Stimulated activated CD4-positive, alpha-beta T cell treated with anti-CD3 and anti-CD28 coated beads, Interleukin-4, amount 100 ng/mL, for 4 hours (primary cell): Measurements from ENCODE around the gene ANKRD40.
A peak's percentile ranks its signal among the peaks of the same experiment; 100 is the strongest.
"Not testable (repeated sequence)": the region's sequence is repeated elsewhere in the genome, so short reads cannot be mapped to it uniquely, and the experiment has no call there.

ENCODE experiments used
- DNase-seq, 2 experiments: peaks; one replicate each; pipeline ENCODE4 v3.0.0-alpha.2; 2020

The ANKRD40 gene, protein sequence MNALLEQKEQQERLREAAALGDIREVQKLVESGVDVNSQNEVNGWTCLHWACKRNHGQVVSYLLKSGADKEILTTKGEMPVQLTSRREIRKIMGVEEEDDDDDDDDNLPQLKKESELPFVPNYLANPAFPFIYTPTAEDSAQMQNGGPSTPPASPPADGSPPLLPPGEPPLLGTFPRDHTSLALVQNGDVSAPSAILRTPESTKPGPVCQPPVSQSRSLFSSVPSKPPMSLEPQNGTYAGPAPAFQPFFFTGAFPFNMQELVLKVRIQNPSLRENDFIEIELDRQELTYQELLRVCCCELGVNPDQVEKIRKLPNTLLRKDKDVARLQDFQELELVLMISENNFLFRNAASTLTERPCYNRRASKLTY

GRCh38 chr17:50707289-50708049 lies at the start of gene ANKRD40:
ANKRD40 (minus strand) TSS chr17:50707914; CDS start chr17:50707654, 260 bp downstream.
- peak; percentile 84 to 88 for DNase-seq

GRCh38 chr17:50754521-50754920 lies 46.8 kb upstream of the ANKRD40 start:
- DNase-seq = no peak

GRCh38 chr17:50749245-50749644 lies 41.5 kb upstream of the ANKRD40 start:
- DNase-seq = no peak

DNA sequence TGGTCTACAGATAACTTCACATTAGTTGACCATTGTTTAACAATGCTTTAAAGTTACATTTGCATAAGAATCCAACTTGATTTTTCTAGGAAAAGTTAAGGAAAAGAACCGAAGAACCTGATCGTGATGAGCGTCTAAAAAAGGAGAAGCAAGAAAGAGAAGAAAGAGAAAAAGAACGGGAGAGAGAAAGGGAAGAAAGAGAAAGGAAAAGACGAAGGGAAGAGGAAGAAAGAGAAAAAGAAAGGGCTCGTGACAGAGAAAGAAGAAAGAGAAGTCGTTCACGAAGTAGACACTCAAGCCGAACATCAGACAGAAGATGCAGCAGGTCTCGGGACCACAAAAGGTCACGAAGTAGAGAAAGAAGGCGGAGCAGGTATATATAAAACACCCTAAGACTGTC lies 37.9 kb upstream of the ANKRD40 start:
- DNase-seq = no peak

GRCh38 chr17:50739098-50739497 lies 31.4 kb upstream of the ANKRD40 start:
- DNase-seq = no peak

DNA sequence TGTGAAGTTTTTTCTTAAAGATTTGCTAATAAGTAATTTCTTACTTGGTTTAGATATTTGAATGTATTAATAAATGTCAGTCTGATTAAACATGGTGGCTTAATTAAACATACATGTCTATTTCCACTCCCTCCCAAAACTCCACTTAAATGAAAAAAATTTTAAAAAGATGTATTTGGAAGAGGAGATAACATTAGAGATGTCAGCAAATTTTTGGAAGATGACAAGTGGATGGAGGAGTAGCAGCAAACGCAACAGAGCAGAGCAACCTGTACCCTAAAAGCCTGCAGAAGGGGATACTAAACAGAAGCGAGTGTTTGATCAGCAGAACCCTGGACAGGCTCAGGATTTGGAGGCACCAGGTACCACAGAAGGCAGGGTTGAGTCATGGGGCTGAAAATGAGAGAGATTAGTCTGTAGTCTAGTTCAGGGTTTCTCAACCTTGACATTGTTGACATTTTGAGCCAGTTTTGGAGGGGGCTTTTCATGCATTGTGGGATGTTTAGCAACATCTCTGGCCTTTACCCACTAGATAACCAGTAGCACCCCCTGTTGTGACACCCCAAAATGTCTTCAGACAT lies 29.5 kb upstream of the ANKRD40 start:
- DNase-seq = no peak

- no peak for DNase-seq
Measured at GRCh38 chr17:50735287-50735686, 27.6 kb upstream of the ANKRD40 start.

DNA sequence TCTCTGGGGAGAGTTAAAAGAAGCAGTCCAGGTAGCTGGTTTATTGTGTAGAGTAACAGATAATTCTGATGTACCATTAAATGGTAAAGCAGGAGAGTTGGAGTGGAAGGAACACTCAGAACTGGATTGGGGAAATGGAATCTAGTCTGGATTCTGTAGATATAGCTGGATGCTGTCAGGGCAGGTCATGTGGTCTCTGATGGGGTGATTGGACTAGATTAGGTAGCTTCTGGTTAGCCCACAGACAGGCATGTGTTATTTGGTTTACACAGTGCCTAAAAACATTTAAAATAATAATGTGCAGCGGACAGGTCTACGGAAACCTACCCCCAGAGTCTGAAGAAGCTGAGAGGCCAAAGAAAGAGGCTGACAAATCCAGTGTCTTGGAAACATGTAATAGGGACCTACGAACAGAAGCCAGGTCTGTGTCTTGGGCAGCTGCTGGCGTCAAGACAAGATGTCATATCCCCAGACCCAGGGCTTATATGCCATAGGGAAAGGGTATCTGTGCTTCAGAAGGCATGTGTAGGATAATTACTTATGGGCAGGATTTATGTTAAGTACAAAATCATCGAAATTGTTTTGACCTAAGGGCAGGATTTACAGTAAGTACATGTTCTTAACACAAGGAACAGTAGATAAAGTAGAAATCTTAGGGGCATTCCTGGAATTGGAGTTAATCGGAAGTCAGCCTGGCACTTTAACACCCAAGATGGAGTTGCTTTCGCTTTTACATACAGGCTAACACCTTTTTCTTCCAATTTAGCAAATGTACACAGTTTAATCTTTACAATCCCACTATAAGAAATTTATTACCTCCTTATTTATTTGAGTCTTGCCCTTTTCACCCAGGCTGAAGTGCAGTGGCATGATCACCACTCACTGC lies 24.1 kb upstream of the ANKRD40 start:
- DNase-seq = no peak

- no peak for DNase-seq
Measured at GRCh38 chr17:50728881-50729765, 21.4 kb upstream of the ANKRD40 start.

DNA sequence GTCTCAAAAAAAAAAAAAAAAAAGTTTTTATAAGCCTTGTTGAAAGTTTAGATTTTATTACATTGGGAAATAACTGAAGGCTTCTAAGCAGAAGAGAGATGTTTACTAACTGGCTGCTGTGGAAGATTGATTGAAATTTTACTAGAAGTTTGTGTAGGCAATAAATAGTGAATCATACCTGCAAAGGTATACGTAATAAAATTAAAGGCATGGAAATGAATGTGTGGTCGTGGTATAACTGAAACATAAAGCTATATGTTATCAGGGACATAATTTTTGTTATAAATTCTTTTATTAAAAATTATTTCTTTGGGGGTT lies 20.4 kb upstream of the ANKRD40 start:
- DNase-seq = no peak

DNA sequence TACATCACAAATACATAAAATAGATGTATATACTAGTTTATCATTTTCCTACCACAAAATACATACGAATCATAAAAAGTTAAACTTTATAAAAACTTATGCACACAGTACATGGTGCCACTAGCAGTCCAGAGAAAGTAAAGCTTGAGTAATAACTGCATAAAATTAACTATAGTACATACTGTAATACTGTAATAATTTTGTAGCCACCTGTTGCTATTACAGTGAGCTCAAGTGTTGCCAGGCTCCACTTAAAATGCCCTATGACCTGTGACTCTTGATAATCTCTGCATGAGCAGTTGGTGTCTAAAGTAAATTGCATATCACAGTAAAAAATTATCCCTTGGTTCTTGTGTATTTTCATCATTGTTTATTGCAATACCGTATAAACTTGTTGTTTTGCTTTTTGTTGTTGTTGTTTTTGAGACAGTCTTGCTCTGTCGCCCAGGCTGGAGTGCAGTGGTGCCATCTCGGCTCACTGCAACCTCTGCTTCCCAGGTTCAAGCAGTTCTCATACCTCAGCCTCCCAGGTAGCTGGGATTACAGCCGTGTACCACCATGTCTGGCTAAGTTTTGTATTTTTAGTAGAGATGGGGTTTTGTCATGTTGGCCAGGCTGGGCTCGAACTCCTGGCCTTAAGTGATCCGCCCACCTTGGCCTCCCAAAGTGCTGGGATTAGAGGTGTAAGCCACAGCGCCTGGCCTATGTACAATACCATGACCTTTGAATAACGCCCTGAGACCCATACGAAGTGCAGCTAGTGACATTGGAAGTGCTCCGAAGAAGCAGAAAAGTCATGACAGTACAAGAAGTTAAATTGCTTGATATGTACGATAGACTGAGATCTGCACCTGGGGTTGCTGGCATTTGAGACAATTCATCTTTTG lies 18.3 kb upstream of the ANKRD40 start:
- no peak for DNase-seq

- not testable (repeated sequence) for DNase-seq
Measured at GRCh38 chr17:50724622-50725021, 16.9 kb upstream of the ANKRD40 start.

- DNase-seq = no peak
Measured at GRCh38 chr17:50722746-50723145, 15.0 kb upstream of the ANKRD40 start.

DNA sequence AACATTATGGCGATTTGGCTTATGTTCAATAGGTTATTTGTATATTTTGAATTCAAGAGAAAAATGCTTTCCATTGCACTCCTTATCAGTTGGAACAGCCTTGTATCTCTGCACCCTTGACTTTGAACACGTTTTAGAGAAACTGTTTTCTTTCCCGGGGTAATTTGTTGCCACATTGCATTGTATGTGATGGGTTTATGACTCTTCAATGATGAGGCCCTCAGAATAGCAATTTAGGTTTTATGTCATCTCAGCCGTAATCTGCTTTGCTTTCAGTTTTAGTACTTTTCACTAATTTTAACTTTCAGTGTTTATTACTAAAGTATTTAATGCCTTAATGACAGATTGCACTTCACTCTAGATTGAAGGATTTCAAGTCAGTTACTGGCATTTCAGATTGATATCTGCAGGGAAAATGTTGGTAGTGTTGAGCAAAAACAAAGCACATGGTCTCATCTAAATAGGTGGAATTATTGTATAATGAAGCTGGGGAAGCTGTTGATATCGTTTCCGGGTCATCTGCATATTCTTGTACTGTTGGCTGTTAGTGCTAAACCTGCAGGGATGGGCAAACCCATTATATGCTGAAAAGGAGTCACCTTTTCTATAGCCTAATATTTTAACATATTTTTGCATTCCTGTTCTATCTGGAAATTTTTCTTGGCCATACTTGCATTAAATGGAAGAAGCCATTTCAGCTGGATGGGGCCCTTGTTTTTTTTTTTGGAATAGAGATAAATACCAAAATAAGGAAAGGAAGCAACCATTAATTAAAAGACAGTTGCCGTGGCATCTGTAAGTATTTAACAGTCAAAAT lies 13.7 kb upstream of the ANKRD40 start:
- no peak for DNase-seq

- no peak for DNase-seq
Measured at GRCh38 chr17:50719924-50720794, 12.4 kb upstream of the ANKRD40 start.

- DNase-seq = peak; percentile 91 to 93
Measured at GRCh38 chr17:50719144-50719923, 11.6 kb upstream of the ANKRD40 start, which contains the start of gene LUC7L3. LUC7L3 (plus strand) TSS chr17:50719603; CDS start chr17:50719733, 130 bp downstream.

GRCh38 chr17:50715471-50715870 lies 7.8 kb upstream of the ANKRD40 start:
- DNase-seq = no peak

DNA sequence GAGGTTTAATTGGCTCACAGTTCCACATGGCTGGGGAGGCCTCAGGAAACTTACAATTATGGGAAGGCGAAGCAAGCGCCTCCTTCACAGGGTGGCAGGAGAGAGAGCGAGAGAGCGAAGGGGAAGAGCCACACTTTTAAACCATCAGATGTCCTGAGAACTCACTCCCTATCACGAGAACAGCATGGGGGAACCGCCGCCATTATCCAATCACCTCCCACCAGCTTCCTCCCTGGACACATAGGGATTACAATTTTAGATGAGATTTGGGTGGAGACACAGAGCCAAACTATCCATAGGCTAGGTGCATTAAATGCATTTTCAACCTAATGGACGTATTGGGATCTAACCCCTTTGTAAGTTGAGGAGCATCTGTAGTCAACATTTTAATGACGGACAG lies 4.9 kb upstream of the ANKRD40 start:
- DNase-seq = no peak
